Esophagus muscularis mucosa (tissue), 4 donors: Measurements from ENCODE around the gene ELAVL4. TPM values are rescaled to one million over a fixed set of nuclear protein-coding genes. Genes with fewer than 3 reads are reported as not detected.

Experiments used
- DNase-seq: peaks from one replicate; pipeline ENCODE4 v3.0.0-alpha.2; 2017; ENCODE audit errors: extremely low spot score
- H3K27ac ChIP-seq, 4 donors: fragments of 200-600 bp; sonication (generic); replicated peaks in 1 of 4; 1 replicate in 3 of 4; 2 replicates in 1 of 4; pipeline ENCODE4 v1.5.1; 2016 to 2019; ENCODE audit warnings: mild to moderate bottlenecking in 1 of 4
- H3K27me3 ChIP-seq, 4 donors: fragments of 200-600 bp; sonication (generic); one replicate each; pipeline versions ENCODE4 v1.5.1 to v1.6.0; 2016 to 2019
- H3K36me3 ChIP-seq, 4 donors: fragments of 200-600 bp; sonication (generic); one replicate each; pipeline ENCODE4 v1.5.1; 2016 to 2019
- H3K4me1 ChIP-seq, 4 donors: fragments of 200-600 bp; sonication (generic); one replicate each; pipeline ENCODE4 v1.5.1; 2016 to 2019
- H3K4me3 ChIP-seq, 4 donors: fragments of 200-600 bp; sonication (generic); 1 replicate in 2 of 4; 2 replicates in 2 of 4; pipeline ENCODE4 v1.5.1; 2016 to 2019; ENCODE audit warnings: mild to moderate bottlenecking in 4 of 4, moderate library complexity in 1 of 4
- H3K9me3 ChIP-seq, 4 donors: fragments of 200-600 bp; sonication (generic); 1 replicate in 3 of 4; 2 replicates in 1 of 4; pipeline ENCODE4 v1.5.1; 2016 to 2019
- EP300 ChIP-seq: sonication (generic); formaldehyde crosslinking; IDR thresholded peaks from one replicate; pipeline ENCODE4 v1.6.1; 2017; ENCODE audit warnings: antibody characterized with exemption
- POLR2A ChIP-seq: fragments of 450-650 bp; IDR thresholded peaks from one replicate; pipeline ENCODE4 v1.6.1; 2017; ENCODE audit warnings: antibody characterized with exemption, moderate library complexity, mild to moderate bottlenecking, low read depth
- POLR2AphosphoS5 ChIP-seq, 2 donors: sonication (generic); formaldehyde crosslinking; IDR thresholded peaks; one replicate each; pipeline ENCODE4 v1.6.1; 2017; ENCODE audit warnings: antibody characterized with exemption in 2 of 2
- WGBS: methylation state at CpG from one replicate; pipeline ENCODE4 v1.1.5; 2018; 5-methylcytosine and 5-hydroxymethylcytosine counted together
- intact Hi-C: fragments of 100-400 bp; cut with DNase I; formaldehyde crosslinking; loops from one replicate; pipeline ENCODE4 v1.15.1; 2023
- total RNA-seq, 4 donors: library from RNA; depleted of rRNA; stranded (reverse); fragments of >200 nt; gene quantifications; one replicate each; pipeline versions ENCODE4 v1.1.0 to v1.2.1, GENCODE V29; 2016
- TF ChIP-seq, protein P1 (sequence below), 3 experiments: fragments of 200-600 bp in 2 of 3; fragments of 450-650 bp in 1 of 3; sonication (generic) in 2 of 3; IDR thresholded peaks; one replicate each; pipeline ENCODE4 v1.5.1; 2017 to 2019; ENCODE audit warnings: antibody characterized with exemption in 3 of 3, mild to moderate bottlenecking in 2 of 3, moderate library complexity in 1 of 3

The ELAVL4 gene
- total RNA-seq, 4 donors from 2014 or later, result 0.40 to 2.2 (median 1.1) TPM

DNA sequence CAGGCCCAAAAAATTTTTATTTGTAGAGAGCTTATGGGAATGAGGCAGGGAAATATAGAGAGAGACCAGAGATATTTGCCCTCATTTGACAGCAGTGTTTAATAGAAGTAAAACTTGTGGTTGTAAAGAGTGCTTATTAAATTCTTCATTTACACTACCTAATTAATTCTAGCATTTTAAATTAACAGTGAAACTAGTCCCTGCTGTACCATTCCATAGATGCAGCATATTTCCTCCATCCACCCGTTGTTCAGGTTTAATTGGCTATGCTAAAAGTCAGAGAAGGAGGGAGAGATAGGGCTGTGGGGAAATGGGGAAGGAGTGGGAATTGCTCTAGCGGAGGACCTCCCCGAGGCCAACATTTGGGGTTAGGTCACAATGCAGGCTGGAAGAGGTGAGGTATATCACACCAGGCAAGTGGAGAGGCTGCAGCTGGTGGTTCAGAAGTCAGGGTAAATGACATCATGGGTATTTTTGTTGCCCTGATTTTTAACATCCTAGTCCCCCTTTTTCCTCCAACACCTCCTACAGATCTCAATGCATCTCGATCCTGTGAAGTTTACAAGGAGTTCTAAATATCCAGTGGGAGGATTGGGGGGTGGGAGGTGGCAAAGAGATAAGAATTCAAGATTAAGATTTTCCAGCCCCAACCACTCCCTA, 38.6 kb downstream of the ELAVL4 start:
- no peak for DNase-seq
- H3K36me3 ChIP-seq, result no peaks in the 10 kb centered on the region
- H3K4me1 ChIP-seq, result no peaks in the 10 kb centered on the region
- WGBS, result 62% methylated on average over 4 of the region's 4 CpGs
- no peak overlapping the region for H3K27ac ChIP-seq
- intact Hi-C loops, result no loop called here
- no peak overlapping the region for H3K4me3 ChIP-seq
- peaks cover 0 to 13% (median 0%) of the 10 kb centered on the region in 4 donors for H3K27me3 ChIP-seq
- TF ChIP-seq EP300 (no peak), POLR2A (no peak), POLR2AphosphoS5 (IDR thresholded peaks at IDR 0.05) (no peak)
- TF ChIP-seq, protein P1, sequence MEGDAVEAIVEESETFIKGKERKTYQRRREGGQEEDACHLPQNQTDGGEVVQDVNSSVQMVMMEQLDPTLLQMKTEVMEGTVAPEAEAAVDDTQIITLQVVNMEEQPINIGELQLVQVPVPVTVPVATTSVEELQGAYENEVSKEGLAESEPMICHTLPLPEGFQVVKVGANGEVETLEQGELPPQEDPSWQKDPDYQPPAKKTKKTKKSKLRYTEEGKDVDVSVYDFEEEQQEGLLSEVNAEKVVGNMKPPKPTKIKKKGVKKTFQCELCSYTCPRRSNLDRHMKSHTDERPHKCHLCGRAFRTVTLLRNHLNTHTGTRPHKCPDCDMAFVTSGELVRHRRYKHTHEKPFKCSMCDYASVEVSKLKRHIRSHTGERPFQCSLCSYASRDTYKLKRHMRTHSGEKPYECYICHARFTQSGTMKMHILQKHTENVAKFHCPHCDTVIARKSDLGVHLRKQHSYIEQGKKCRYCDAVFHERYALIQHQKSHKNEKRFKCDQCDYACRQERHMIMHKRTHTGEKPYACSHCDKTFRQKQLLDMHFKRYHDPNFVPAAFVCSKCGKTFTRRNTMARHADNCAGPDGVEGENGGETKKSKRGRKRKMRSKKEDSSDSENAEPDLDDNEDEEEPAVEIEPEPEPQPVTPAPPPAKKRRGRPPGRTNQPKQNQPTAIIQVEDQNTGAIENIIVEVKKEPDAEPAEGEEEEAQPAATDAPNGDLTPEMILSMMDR (IDR thresholded peaks at IDR 0.05), result no peak
- H3K9me3 ChIP-seq, result no peaks in the 10 kb centered on the region

DNA sequence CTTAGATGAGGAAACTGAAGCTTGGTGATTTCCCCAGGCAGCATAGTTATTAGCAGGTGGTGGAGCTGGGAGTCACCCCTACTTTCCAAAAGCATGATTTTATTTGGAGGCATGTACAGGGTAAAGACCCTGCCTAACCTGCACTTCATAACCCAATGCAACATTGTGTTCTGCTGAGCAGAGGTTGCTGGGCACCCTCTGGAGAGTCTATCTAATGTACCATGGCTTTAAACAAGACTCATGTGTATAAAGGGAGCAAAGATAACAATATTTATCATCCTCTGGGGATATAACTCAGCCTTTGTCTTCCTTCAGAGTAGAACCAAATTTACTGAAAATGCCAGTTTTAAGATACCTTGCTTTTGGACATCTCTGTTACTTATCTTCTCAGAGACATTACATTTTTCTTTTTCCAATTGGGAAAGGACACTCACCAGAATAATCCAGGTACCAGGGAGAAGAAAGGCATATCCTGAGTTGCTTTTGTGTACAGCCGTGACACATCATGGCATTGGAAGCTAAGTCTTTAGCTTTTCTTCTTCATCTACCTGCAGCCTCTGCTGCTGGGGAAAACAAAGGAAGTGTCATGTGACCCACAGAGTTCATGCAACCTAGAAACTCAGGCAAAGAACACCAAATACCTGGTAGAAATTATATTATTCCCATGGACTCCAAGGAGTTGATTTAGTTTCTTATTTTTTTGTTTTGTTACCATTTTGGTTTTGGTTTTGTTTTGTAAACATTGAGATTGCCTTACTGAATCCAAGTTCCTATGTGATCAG, 39.6 kb downstream of the ELAVL4 start:
- Histone ChIP-seq H3K27me3 (peaks cover 0 to 7% (median 0%) of the 10 kb centered on the region in 4 donors), H3K36me3 (no peaks in the 10 kb centered on the region), H3K27ac (no peak overlapping the region), H3K4me3 (no peak overlapping the region), H3K4me1 (no peaks in the 10 kb centered on the region), H3K9me3 (no peaks in the 10 kb centered on the region)
- TF ChIP-seq, protein P1 (IDR thresholded peaks at IDR 0.05), result no peak
- TF ChIP-seq EP300 (no peak), POLR2AphosphoS5 (IDR thresholded peaks at IDR 0.05) (no peak)
- intact Hi-C loops, result no loop called here
- no peak for DNase-seq
- WGBS, result 93% methylated on average over 1 of the region's 1 CpG

DNA sequence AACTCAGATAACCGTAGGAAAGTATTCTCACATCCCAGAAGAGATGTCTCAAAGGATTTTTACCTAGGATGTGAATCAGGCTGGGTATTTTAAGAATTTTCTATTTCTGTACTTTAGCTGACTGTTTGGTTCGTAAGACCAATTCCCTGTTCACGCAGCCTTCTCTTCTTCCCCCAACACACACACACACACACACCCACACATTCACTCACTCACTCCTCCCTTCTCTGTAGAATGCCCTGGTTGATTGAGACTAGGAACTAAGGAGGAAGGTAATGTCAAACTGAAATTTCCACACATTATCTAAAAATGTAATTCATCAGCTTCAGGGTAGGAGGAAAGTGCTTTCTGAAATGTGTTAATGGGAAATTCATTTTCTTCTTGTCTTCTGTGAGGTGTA, 43.5 kb downstream of the ELAVL4 start:
- H3K36me3 ChIP-seq, result no peaks in the 10 kb centered on the region
- no peak for TF ChIP-seq POLR2A
- intact Hi-C loops, result no loop called here
- peaks cover 0 to 7% (median 0%) of the 10 kb centered on the region in 4 donors for H3K27me3 ChIP-seq
- WGBS, result 60% methylated on average over 3 of the region's 3 CpGs
- H3K4me1 ChIP-seq, result no peaks in the 10 kb centered on the region
- no peak for DNase-seq
- no peak overlapping the region for H3K4me3 ChIP-seq
- no peaks in the 10 kb centered on the region for H3K9me3 ChIP-seq
- H3K27ac ChIP-seq, result no peak overlapping the region

DNA sequence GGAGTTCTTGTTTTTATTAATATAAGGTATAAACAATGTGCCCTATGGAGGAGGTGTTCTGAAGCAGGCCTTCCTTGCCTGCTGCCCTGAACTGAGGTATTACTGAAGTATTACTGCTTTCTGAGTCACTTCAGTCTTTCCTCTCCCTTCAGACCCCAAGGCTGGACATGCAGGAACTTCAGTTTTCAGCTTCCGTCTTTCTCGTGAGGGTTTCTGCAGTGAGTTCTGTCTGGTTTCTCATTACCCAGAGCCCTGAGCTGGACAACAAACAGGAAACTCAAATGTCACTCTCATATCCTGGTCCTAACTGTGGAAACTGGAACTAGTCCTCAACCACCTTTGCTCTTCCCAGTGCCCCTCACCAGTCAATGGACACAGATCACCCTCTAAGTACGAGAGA, 46.8 kb downstream of the ELAVL4 start:
- intact Hi-C loops, result no loop called here
- H3K4me3 ChIP-seq, result no peak overlapping the region
- no peak overlapping the region for H3K27ac ChIP-seq
- H3K36me3 ChIP-seq, result no peaks in the 10 kb centered on the region
- WGBS, result 53% methylated on average over 3 of the region's 3 CpGs
- peaks cover 0 to 4% (median 0%) of the 10 kb centered on the region in 4 donors for H3K27me3 ChIP-seq
- no peak for DNase-seq
- TF ChIP-seq POLR2A (no peak), EP300 (no peak)
- no peaks in the 10 kb centered on the region for H3K4me1 ChIP-seq
- H3K9me3 ChIP-seq, result no peaks in the 10 kb centered on the region

DNA sequence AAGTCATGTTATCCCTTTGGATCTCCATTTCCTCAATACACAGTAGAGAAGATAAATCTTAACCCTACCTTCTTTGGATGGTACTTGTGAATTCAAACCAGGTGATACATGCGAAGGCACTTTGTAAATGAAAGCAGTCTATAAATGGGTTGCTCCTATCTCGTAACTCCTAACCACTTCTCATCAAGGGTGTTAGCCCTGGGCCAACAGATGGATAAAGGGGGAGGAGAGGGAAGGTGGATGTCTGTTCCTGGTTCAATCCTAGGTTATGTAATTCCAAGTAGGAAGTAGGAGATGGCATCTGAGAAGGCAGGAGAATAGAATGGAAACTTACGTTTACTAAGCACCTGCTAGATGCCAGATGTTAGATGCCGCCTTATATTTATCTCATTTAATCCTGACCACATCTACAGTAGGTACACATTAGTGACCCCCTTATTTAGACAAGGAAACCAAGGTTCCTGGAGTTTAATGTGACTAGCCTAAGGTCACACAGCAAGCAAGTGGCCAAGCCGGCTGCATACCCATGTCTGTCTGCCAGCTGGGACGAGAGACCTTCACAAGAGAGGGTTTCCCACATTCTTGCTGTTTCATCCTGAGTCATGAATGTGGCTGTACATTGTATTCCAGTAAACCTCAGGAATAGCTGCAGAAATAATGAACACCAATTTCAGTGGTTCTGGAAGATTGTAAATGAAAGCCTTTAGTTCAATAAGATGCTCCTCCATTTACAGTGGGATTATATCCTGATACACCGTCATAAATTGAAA, 47.7 kb downstream of the ELAVL4 start:
- no peak for DNase-seq
- H3K4me3 ChIP-seq, result no peak overlapping the region
- H3K27ac ChIP-seq, result no peak overlapping the region
- intact Hi-C loops, result no loop called here
- TF ChIP-seq POLR2AphosphoS5 (IDR thresholded peaks at IDR 0.05), result no peak
- TF ChIP-seq, protein P1 (IDR thresholded peaks at IDR 0.05), result no peak
- TF ChIP-seq POLR2A, result no peak
- no peaks in the 10 kb centered on the region for H3K9me3 ChIP-seq
- 91% methylated on average over 7 of the region's 7 CpGs for WGBS
- no peaks in the 10 kb centered on the region for H3K4me1 ChIP-seq
- no peaks in the 10 kb centered on the region for H3K36me3 ChIP-seq
- no peaks in the 10 kb centered on the region for H3K27me3 ChIP-seq
